Measurements from ENCODE around the gene SLC16A7.

DNA sequence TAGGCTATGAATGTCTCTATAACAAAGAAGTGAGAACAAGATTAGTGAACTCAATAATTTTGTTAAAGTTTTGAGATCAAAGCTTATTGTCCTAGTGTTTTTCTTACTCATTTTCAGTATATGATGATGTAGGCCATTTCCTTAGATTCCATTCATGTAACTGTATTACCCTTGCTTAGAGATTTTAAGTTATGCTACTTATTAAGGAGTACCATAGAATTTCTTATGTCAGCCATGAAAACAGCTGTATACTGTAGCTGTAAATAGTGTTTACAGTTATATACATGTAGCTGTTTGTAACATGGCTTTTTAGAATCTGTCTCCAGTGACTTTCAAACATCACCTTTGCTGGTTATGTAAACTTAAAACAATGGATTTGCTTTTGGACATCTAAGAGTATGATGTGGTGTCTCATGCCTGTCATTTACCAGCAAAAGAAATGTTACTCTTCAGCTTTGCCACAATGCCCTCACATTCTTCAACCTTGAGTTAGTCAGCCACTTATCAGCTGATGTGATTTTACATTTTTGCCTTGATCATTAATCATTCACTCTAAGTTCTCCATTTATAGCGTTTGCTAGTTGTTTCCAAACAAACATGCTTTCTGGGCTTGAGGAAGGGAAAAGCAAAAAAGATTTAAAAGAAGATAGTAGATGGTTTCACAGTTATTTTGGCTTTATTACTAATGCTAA is 55.5 kb downstream of the SLC16A7 start:
- TF ChIP-seq, protein P1, sequence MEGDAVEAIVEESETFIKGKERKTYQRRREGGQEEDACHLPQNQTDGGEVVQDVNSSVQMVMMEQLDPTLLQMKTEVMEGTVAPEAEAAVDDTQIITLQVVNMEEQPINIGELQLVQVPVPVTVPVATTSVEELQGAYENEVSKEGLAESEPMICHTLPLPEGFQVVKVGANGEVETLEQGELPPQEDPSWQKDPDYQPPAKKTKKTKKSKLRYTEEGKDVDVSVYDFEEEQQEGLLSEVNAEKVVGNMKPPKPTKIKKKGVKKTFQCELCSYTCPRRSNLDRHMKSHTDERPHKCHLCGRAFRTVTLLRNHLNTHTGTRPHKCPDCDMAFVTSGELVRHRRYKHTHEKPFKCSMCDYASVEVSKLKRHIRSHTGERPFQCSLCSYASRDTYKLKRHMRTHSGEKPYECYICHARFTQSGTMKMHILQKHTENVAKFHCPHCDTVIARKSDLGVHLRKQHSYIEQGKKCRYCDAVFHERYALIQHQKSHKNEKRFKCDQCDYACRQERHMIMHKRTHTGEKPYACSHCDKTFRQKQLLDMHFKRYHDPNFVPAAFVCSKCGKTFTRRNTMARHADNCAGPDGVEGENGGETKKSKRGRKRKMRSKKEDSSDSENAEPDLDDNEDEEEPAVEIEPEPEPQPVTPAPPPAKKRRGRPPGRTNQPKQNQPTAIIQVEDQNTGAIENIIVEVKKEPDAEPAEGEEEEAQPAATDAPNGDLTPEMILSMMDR (IDR thresholded peaks at IDR 0.05; ENCODE audit: low read length) = no peak
- TF ChIP-seq EZH2 (IDR thresholded peaks at IDR 0.05; ENCODE audit: borderline replicate concordance, low read length) = no peak
